Osteoblast (primary cell): ENCODE data around the gene CCDC60. TPM values are rescaled to one million over a fixed set of nuclear protein-coding genes. Genes with fewer than 3 reads are reported as not detected.

Source experiments
- DNase-seq: peaks from one replicate; pipeline ENCODE4 v3.0.0; 2011; ENCODE audit warnings: low spot score, mixed read lengths; ENCODE audit not compliant: insufficient read length; ENCODE audit errors: missing footprints
- H2AFZ ChIP-seq: 2 replicates; pipeline ENCODE4 v1.6.0; 2011; ENCODE audit warnings: mild to moderate bottlenecking, low read length
- H3K27ac ChIP-seq: 2 replicates; pipeline ENCODE4 v1.5.1; 2011; ENCODE audit warnings: mild to moderate bottlenecking, low read depth, low read length, moderate library complexity
- H3K27me3 ChIP-seq: 2 replicates; pipeline ENCODE4 v1.6.0; 2012; ENCODE audit warnings: mild to moderate bottlenecking, control low read depth, inconsistent platforms, low read length, moderate library complexity; ENCODE audit not compliant: insufficient read depth
- H3K36me3 ChIP-seq: 2 replicates; pipeline ENCODE4 v1.5.1; 2011; ENCODE audit warnings: mild to moderate bottlenecking, low read length, control low read depth, moderate library complexity; ENCODE audit not compliant: insufficient read depth
- H3K4me1 ChIP-seq: 2 replicates; pipeline ENCODE4 v1.5.1; 2011; ENCODE audit warnings: mild to moderate bottlenecking, low read length, control low read depth, moderate library complexity; ENCODE audit not compliant: insufficient read depth
- H3K4me2 ChIP-seq: 2 replicates; pipeline ENCODE4 v1.6.0; 2011; ENCODE audit warnings: mild to moderate bottlenecking, low read length; ENCODE audit not compliant: insufficient read depth
- H3K4me3 ChIP-seq: fragments of 200-600 bp; sonication (generic); 3 replicates; pipeline ENCODE4 v1.5.1; 2012; ENCODE audit warnings: mild to moderate bottlenecking, low read length, inconsistent platforms; ENCODE audit not compliant: insufficient read depth
- H3K79me2 ChIP-seq: 2 replicates; pipeline ENCODE4 v1.6.0; 2012; ENCODE audit warnings: mild to moderate bottlenecking, low read length, control low read depth, inconsistent platforms; ENCODE audit not compliant: insufficient read depth
- H3K9me3 ChIP-seq: 2 replicates; pipeline ENCODE4 v1.5.1; 2011; ENCODE audit warnings: low read depth, low read length, control low read depth
- H4K20me1 ChIP-seq: 2 replicates; pipeline ENCODE4 v1.6.0; 2012; ENCODE audit warnings: mild to moderate bottlenecking, low read length, control low read depth; ENCODE audit not compliant: insufficient read depth
- CTCF ChIP-seq: IDR thresholded peaks from 2 replicates; pipeline ENCODE4 v1.5.1; 2011; ENCODE audit warnings: mild to moderate bottlenecking, low read depth, low read length, moderate library complexity; ENCODE audit errors: extremely low read depth
- total RNA-seq: library from RNA; depleted of rRNA; stranded (reverse); fragments of >200 nt; gene quantifications from 2 replicates; pipeline ENCODE4 v1.2.3, GENCODE V29; 2012

CCDC60 gene
- total RNA-seq, 1 donor = not detected

DNA sequence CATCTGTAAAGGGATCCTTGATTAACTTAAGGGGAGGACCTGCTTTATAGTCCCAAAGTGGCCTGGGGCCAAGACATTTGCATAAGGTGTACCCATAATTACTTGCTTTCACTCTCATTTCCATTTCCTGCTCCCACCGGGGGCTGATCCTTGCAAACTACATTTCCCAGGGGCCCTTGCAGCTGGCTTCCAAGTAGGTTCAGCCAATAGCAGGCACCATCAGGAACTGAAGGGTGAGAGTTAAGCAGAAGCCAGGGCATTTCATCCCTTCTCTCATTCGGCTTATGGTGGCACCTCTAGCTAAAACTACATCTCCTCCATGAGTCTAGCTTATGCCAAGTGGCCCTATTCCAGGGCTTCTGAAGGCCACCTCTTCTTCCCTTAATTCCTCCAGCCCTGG lies 88.8 kb downstream of the CCDC60 start:
- Histone ChIP-seq H3K79me2 (no peaks in the 10 kb centered on the region), H2AFZ (no peak overlapping the region), H3K9me3 (no peaks in the 10 kb centered on the region), H3K4me2 (no peak overlapping the region), H3K36me3 (no peaks in the 10 kb centered on the region), H4K20me1 (no peaks in the 10 kb centered on the region), H3K4me1 (no peaks in the 10 kb centered on the region), H3K27ac (no peak overlapping the region), H3K4me3 (no peak overlapping the region), H3K27me3 (no peaks in the 10 kb centered on the region)
- TF ChIP-seq CTCF = no peak
- no peak for DNase-seq

DNA sequence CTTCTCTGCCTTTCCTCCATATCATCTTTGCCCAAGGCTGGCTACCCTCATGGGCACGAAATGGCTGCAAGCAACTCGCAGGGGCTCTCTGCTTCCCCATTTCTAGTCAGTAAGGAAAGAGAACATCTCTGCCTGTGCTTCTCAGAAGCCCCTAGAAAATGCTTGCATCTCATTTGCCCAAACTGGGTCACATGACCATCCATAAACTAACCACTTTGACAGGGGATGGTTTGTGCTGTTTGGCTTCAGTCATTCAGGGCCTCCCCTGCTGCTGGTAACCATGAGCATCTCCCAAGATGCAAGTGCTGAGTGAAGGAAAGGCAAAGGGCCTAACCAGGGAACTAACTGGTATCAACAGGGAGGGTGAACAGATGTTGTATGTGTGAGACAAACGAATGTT lies 91.1 kb downstream of the CCDC60 start:
- H3K27ac ChIP-seq = no peak overlapping the region
- TF ChIP-seq CTCF = no peak
- H3K9me3 ChIP-seq = no peaks in the 10 kb centered on the region
- H3K4me2 ChIP-seq = no peak overlapping the region
- H3K36me3 ChIP-seq = no peaks in the 10 kb centered on the region
- H3K27me3 ChIP-seq = no peaks in the 10 kb centered on the region
- H4K20me1 ChIP-seq = no peaks in the 10 kb centered on the region
- H2AFZ ChIP-seq = no peak overlapping the region
- H3K79me2 ChIP-seq = no peaks in the 10 kb centered on the region
- no peak for DNase-seq
- H3K4me1 ChIP-seq = no peaks in the 10 kb centered on the region
- H3K4me3 ChIP-seq = no peak overlapping the region

DNA sequence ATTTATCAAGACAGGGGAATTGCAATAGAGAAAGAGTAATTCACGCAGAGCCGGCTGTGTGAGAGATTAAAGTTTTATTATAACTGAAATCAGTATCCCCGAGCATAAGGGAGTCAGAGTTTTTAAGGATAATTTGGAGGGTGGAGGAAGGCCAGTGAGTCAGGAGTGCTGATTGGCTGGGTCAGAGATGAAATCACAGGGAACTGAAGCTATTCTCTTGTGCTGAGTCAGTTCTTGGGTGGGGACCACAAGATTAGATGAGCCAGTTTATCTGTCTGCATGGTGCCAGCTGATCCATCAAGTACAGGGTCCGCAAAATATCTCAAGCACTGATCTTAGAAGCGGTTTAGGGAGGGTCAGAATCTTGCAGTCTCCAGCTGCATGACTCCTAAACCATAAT lies 96.6 kb downstream of the CCDC60 start:
- Histone ChIP-seq H3K4me2 (no peak overlapping the region), H3K9me3 (no peaks in the 10 kb centered on the region), H3K79me2 (no peaks in the 10 kb centered on the region), H2AFZ (no peak overlapping the region), H3K36me3 (no peaks in the 10 kb centered on the region), H3K27me3 (no peaks in the 10 kb centered on the region), H3K4me3 (no peak overlapping the region), H3K4me1 (no peaks in the 10 kb centered on the region), H3K27ac (no peak overlapping the region), H4K20me1 (no peaks in the 10 kb centered on the region)
- no peak for DNase-seq
- no peak for TF ChIP-seq CTCF

DNA sequence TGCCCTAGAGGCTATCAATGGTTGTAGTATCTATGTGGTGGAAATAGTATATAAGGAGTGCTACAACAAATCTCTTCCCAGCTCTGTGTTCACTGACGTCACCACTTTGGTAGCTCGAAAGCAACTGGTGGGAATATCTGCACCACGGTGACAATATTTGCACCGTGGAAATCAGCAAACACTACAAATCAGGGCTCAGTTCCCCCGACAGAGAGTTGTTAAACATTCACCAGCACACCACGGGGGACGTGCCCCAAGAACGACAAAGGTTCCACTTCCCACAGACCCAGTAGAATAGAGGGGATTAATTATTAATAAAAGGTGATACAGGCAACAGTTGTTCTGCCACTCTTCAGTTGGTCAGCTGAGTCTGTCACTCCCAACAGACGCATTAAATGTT lies 98.4 kb downstream of the CCDC60 start:
- Histone ChIP-seq H3K27ac (no peak overlapping the region), H3K4me3 (no peak overlapping the region), H3K36me3 (no peaks in the 10 kb centered on the region), H2AFZ (no peak overlapping the region), H3K9me3 (no peaks in the 10 kb centered on the region), H4K20me1 (no peaks in the 10 kb centered on the region), H3K4me2 (no peak overlapping the region), H3K27me3 (no peaks in the 10 kb centered on the region), H3K79me2 (no peaks in the 10 kb centered on the region), H3K4me1 (no peaks in the 10 kb centered on the region)
- TF ChIP-seq CTCF = no peak
- no peak for DNase-seq
